GM12878 (cell line): Measurements from ENCODE around the gene FAM78A.

Experiments
- TF ChIP-seq, protein P1 (sequence below): fragments of 150-350 bp; IDR thresholded peaks from 2 replicates; pipeline ENCODE4 v1.6.1; 2016; ENCODE audit warnings: low read depth, low read length
- TF ChIP-seq, protein P2 (sequence below): IDR thresholded peaks from 2 replicates; pipeline ENCODE4 v1.6.1; 2012; ENCODE audit warnings: mild to moderate bottlenecking, low read depth, low read length

DNA sequence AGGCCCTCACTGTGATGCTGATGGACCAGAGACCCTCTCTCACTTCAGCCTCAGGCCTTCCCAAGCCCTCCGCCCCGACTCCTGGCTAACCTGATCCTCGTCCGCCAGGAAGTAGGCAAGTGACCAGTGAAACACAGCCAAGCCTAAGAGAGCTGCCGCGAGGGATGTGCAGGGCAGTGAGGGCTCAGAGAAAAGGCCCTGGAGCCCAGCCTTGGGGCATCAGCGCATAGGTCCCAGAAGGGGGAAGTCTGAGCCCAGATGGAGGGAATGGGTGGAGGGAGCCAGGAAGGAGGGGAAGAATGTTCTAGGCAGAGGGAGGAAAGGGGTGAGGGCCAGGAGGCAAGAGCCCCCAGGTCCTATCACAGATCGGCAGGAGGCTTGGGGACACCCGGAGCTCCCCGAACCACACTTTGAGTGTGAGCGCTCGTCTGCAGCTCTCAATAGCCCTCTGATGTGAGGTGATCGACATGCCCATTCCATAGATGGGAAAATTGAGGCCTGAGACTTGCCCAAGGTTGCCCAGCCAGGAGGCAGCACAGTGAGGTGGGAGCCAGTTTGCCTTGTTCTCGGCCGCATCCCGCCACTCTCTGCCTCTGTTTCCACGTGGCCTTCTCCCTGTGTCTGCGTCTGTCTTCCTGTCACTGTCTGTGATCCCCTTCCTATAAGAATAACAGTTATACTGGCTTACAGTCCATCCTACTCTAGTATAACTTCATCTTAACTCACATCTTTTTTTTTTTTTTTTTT lies 33.4 kb upstream of the FAM78A start:
- TF ChIP-seq, protein P1, sequence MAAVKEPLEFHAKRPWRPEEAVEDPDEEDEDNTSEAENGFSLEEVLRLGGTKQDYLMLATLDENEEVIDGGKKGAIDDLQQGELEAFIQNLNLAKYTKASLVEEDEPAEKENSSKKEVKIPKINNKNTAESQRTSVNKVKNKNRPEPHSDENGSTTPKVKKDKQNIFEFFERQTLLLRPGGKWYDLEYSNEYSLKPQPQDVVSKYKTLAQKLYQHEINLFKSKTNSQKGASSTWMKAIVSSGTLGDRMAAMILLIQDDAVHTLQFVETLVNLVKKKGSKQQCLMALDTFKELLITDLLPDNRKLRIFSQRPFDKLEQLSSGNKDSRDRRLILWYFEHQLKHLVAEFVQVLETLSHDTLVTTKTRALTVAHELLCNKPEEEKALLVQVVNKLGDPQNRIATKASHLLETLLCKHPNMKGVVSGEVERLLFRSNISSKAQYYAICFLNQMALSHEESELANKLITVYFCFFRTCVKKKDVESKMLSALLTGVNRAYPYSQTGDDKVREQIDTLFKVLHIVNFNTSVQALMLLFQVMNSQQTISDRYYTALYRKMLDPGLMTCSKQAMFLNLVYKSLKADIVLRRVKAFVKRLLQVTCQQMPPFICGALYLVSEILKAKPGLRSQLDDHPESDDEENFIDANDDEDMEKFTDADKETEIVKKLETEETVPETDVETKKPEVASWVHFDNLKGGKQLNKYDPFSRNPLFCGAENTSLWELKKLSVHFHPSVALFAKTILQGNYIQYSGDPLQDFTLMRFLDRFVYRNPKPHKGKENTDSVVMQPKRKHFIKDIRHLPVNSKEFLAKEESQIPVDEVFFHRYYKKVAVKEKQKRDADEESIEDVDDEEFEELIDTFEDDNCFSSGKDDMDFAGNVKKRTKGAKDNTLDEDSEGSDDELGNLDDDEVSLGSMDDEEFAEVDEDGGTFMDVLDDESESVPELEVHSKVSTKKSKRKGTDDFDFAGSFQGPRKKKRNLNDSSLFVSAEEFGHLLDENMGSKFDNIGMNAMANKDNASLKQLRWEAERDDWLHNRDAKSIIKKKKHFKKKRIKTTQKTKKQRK, result no peak
- TF ChIP-seq, protein P2, sequence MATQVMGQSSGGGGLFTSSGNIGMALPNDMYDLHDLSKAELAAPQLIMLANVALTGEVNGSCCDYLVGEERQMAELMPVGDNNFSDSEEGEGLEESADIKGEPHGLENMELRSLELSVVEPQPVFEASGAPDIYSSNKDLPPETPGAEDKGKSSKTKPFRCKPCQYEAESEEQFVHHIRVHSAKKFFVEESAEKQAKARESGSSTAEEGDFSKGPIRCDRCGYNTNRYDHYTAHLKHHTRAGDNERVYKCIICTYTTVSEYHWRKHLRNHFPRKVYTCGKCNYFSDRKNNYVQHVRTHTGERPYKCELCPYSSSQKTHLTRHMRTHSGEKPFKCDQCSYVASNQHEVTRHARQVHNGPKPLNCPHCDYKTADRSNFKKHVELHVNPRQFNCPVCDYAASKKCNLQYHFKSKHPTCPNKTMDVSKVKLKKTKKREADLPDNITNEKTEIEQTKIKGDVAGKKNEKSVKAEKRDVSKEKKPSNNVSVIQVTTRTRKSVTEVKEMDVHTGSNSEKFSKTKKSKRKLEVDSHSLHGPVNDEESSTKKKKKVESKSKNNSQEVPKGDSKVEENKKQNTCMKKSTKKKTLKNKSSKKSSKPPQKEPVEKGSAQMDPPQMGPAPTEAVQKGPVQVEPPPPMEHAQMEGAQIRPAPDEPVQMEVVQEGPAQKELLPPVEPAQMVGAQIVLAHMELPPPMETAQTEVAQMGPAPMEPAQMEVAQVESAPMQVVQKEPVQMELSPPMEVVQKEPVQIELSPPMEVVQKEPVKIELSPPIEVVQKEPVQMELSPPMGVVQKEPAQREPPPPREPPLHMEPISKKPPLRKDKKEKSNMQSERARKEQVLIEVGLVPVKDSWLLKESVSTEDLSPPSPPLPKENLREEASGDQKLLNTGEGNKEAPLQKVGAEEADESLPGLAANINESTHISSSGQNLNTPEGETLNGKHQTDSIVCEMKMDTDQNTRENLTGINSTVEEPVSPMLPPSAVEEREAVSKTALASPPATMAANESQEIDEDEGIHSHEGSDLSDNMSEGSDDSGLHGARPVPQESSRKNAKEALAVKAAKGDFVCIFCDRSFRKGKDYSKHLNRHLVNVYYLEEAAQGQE, result no peak
